ENCODE results near the gene HINT2.

HINT2 gene

GRCh38 chr9:35810122-35810521, 4.7 kb downstream of the HINT2 start:
- Histone ChIP-seq H3K36me3 (ENCODE audit: insufficient read depth, insufficient read length, low read length) (peaks cover 48% of the 10 kb centered on the region), H3K9ac (ENCODE audit: insufficient read length, low read depth) (no peak overlapping the region), H3K9me3 (ENCODE audit: insufficient read depth, low read length) (no peaks in the 10 kb centered on the region), H3K4me1 (ENCODE audit: insufficient read depth, insufficient read length) (peaks cover 5% of the 10 kb centered on the region), H3K4me3 (ENCODE audit: insufficient read length, low read depth) (no peak overlapping the region), H3K27me3 (ENCODE audit: insufficient read depth, insufficient read length) (peaks cover 8% of the 10 kb centered on the region)
- no peak for DNase-seq (ENCODE audit: low read depth, low spot score)
- no peak for TF ChIP-seq ZNF274 (IDR thresholded peaks at IDR 0.05; ENCODE audit: low read depth, low read length)
- TF ChIP-seq SUZ12 (IDR thresholded peaks at IDR 0.05; ENCODE audit: extremely low read depth, insufficient read depth, insufficient read length), result no peak
- TF ChIP-seq YY1 (IDR thresholded peaks at IDR 0.05; ENCODE audit: insufficient read depth, insufficient read length), result no peak

GRCh38 chr9:35808433-35808832, 6.4 kb downstream of the HINT2 start:
- TF ChIP-seq ZNF274 (IDR thresholded peaks at IDR 0.05; ENCODE audit: low read depth, low read length), result no peak
- TF ChIP-seq YY1 (IDR thresholded peaks at IDR 0.05; ENCODE audit: insufficient read depth, insufficient read length), result no peak
- no peak for TF ChIP-seq SUZ12 (IDR thresholded peaks at IDR 0.05; ENCODE audit: extremely low read depth, insufficient read depth, insufficient read length)
- H3K4me3 ChIP-seq (ENCODE audit: insufficient read length, low read depth), result no peak overlapping the region
- no peaks in the 10 kb centered on the region for H3K9me3 ChIP-seq (ENCODE audit: insufficient read depth, low read length)
- no peak overlapping the region for H3K9ac ChIP-seq (ENCODE audit: insufficient read length, low read depth)
- peaks cover 48% of the 10 kb centered on the region for H3K36me3 ChIP-seq (ENCODE audit: insufficient read depth, insufficient read length, low read length)
- H3K4me1 ChIP-seq (ENCODE audit: insufficient read depth, insufficient read length), result peaks cover 3% of the 10 kb centered on the region
- DNase-seq (ENCODE audit: low read depth, low spot score), result no peak
- H3K27me3 ChIP-seq (ENCODE audit: insufficient read depth, insufficient read length), result peaks cover 8% of the 10 kb centered on the region

- H3K9ac ChIP-seq (ENCODE audit: insufficient read length, low read depth), result no peak overlapping the region
- no peak overlapping the region for H3K4me3 ChIP-seq (ENCODE audit: insufficient read length, low read depth)
- no peaks in the 10 kb centered on the region for H3K9me3 ChIP-seq (ENCODE audit: insufficient read depth, low read length)
- H3K4me1 ChIP-seq (ENCODE audit: insufficient read depth, insufficient read length), result no peaks in the 10 kb centered on the region
- TF ChIP-seq ZNF274 (IDR thresholded peaks at IDR 0.05; ENCODE audit: low read depth, low read length), result no peak
- TF ChIP-seq SUZ12 (IDR thresholded peaks at IDR 0.05; ENCODE audit: extremely low read depth, insufficient read depth, insufficient read length), result no peak
- no peak for TF ChIP-seq YY1 (IDR thresholded peaks at IDR 0.05; ENCODE audit: insufficient read depth, insufficient read length)
- H3K27me3 ChIP-seq (ENCODE audit: insufficient read depth, insufficient read length), result no peaks in the 10 kb centered on the region
- no peak for DNase-seq (ENCODE audit: low read depth, low spot score)
- H3K36me3 ChIP-seq (ENCODE audit: insufficient read depth, insufficient read length, low read length), result peaks cover 61% of the 10 kb centered on the region
Observed at GRCh38 chr9:35806101-35806500, 8.7 kb downstream of the HINT2 start.

GRCh38 chr9:35801328-35802128, 13.3 kb downstream of the HINT2 start:
- Histone ChIP-seq H3K9ac (ENCODE audit: insufficient read length, low read depth) (no peak overlapping the region), H3K36me3 (ENCODE audit: insufficient read depth, insufficient read length, low read length) (peaks cover 38% of the 10 kb centered on the region), H3K27me3 (ENCODE audit: insufficient read depth, insufficient read length) (no peaks in the 10 kb centered on the region), H3K9me3 (ENCODE audit: insufficient read depth, low read length) (no peaks in the 10 kb centered on the region), H3K4me1 (ENCODE audit: insufficient read depth, insufficient read length) (no peaks in the 10 kb centered on the region), H3K4me3 (ENCODE audit: insufficient read length, low read depth) (no peak overlapping the region)
- TF ChIP-seq ZNF274 (IDR thresholded peaks at IDR 0.05; ENCODE audit: low read depth, low read length), result no peak
- no peak for TF ChIP-seq YY1 (IDR thresholded peaks at IDR 0.05; ENCODE audit: insufficient read depth, insufficient read length)
- no peak for TF ChIP-seq SUZ12 (IDR thresholded peaks at IDR 0.05; ENCODE audit: extremely low read depth, insufficient read depth, insufficient read length)
- DNase-seq (ENCODE audit: low read depth, low spot score), result no peak

GRCh38 chr9:35800530-35800929, 14.3 kb downstream of the HINT2 start:
- H3K4me1 ChIP-seq (ENCODE audit: insufficient read depth, insufficient read length), result no peaks in the 10 kb centered on the region
- H3K9ac ChIP-seq (ENCODE audit: insufficient read length, low read depth), result no peak overlapping the region
- no peaks in the 10 kb centered on the region for H3K27me3 ChIP-seq (ENCODE audit: insufficient read depth, insufficient read length)
- peaks cover 29% of the 10 kb centered on the region for H3K36me3 ChIP-seq (ENCODE audit: insufficient read depth, insufficient read length, low read length)
- TF ChIP-seq ZNF274 (IDR thresholded peaks at IDR 0.05; ENCODE audit: low read depth, low read length), result no peak
- TF ChIP-seq YY1 (IDR thresholded peaks at IDR 0.05; ENCODE audit: insufficient read depth, insufficient read length), result no peak
- no peaks in the 10 kb centered on the region for H3K9me3 ChIP-seq (ENCODE audit: insufficient read depth, low read length)
- DNase-seq (ENCODE audit: low read depth, low spot score), result no peak
- H3K4me3 ChIP-seq (ENCODE audit: insufficient read length, low read depth), result no peak overlapping the region

- Histone ChIP-seq H3K36me3 (ENCODE audit: insufficient read depth, insufficient read length, low read length) (peaks cover 24% of the 10 kb centered on the region), H3K4me1 (ENCODE audit: insufficient read depth, insufficient read length) (no peaks in the 10 kb centered on the region), H3K27me3 (ENCODE audit: insufficient read depth, insufficient read length) (no peaks in the 10 kb centered on the region), H3K9me3 (ENCODE audit: insufficient read depth, low read length) (no peaks in the 10 kb centered on the region), H3K4me3 (ENCODE audit: insufficient read length, low read depth) (no peak overlapping the region), H3K9ac (ENCODE audit: insufficient read length, low read depth) (no peak overlapping the region)
- no peak for DNase-seq (ENCODE audit: low read depth, low spot score)
- no peak for TF ChIP-seq ZNF274 (IDR thresholded peaks at IDR 0.05; ENCODE audit: low read depth, low read length)
Observed at GRCh38 chr9:35798658-35799374, 16.0 kb downstream of the HINT2 start.

GRCh38 chr9:35797311-35798109, 17.3 kb downstream of the HINT2 start:
- DNase-seq (ENCODE audit: low read depth, low spot score), result no peak
- no peak overlapping the region for H3K4me3 ChIP-seq (ENCODE audit: insufficient read length, low read depth)
- H3K4me1 ChIP-seq (ENCODE audit: insufficient read depth, insufficient read length), result peaks cover 4% of the 10 kb centered on the region
- no peak for TF ChIP-seq SUZ12 (IDR thresholded peaks at IDR 0.05; ENCODE audit: extremely low read depth, insufficient read depth, insufficient read length)
- TF ChIP-seq YY1 (IDR thresholded peaks at IDR 0.05; ENCODE audit: insufficient read depth, insufficient read length), result no peak
- TF ChIP-seq ZNF274 (IDR thresholded peaks at IDR 0.05; ENCODE audit: low read depth, low read length), result no peak
- no peaks in the 10 kb centered on the region for H3K9me3 ChIP-seq (ENCODE audit: insufficient read depth, low read length)
- peaks cover 5% of the 10 kb centered on the region for H3K27me3 ChIP-seq (ENCODE audit: insufficient read depth, insufficient read length)
- peaks cover 21% of the 10 kb centered on the region for H3K36me3 ChIP-seq (ENCODE audit: insufficient read depth, insufficient read length, low read length)
- H3K9ac ChIP-seq (ENCODE audit: insufficient read length, low read depth), result no peak overlapping the region

Measured in NT2/D1 (cell line).